Uterus (tissue), 4 donors: ENCODE data around the gene SIN3B. TPM values are rescaled to one million over a fixed set of nuclear protein-coding genes. Genes with fewer than 3 reads are reported as not detected.
A peak's percentile ranks its signal among the peaks of the same experiment; 100 is the strongest.

ENCODE experiments used
- DNase-seq, 2 donors: peaks; one replicate each; pipeline ENCODE4 v3.0.0-alpha.2; 2019 to 2020
- H3K27ac ChIP-seq, 2 donors: fragments of 200-600 bp; sonication (generic); 1 replicate in 1 of 2; 2 replicates in 1 of 2; pipeline ENCODE4 v1.5.1; 2016 to 2018
- H3K27me3 ChIP-seq, 2 donors: fragments of 200-600 bp; sonication (generic); one replicate each; pipeline ENCODE4 v1.5.1; 2018 to 2019; ENCODE audit warnings: control low read depth in 1 of 2
- H3K36me3 ChIP-seq, 2 donors: fragments of 200-600 bp; sonication (generic); one replicate each; pipeline ENCODE4 v1.5.1; 2019; ENCODE audit warnings: control low read depth in 1 of 2
- H3K4me1 ChIP-seq, 2 donors: fragments of 200-600 bp; sonication (generic); one replicate each; pipeline ENCODE4 v1.5.1; 2018 to 2019; ENCODE audit warnings: control low read depth in 1 of 2
- H3K4me3 ChIP-seq, 2 donors: fragments of 200-600 bp; sonication (generic); 1 replicate in 1 of 2; 2 replicates in 1 of 2; pipeline ENCODE4 v1.5.1; 2018 to 2019; ENCODE audit warnings: mild to moderate bottlenecking in 1 of 2
- H3K9me3 ChIP-seq, 2 donors: fragments of 200-600 bp; sonication (generic); one replicate each; pipeline ENCODE4 v1.5.1; 2019; ENCODE audit warnings: control low read depth in 1 of 2
- POLR2A ChIP-seq, 2 donors: fragments of 450-650 bp; IDR thresholded peaks; one replicate each; pipeline ENCODE4 v1.6.1; 2016; ENCODE audit warnings: antibody characterized with exemption in 2 of 2, mild to moderate bottlenecking in 1 of 2, moderate library complexity in 1 of 2
- intact Hi-C: fragments of 100-400 bp; cut with DNase I; formaldehyde crosslinking; loops from one replicate; pipeline ENCODE4 v1.15.1; 2023; ENCODE audit warnings: low total_unique reads
- total RNA-seq, 4 donors: library from RNA; depleted of rRNA in 3 of 4; stranded (reverse); fragments of >200 nt in 3 of 4; gene quantifications; one replicate each; pipeline versions ENCODE4 v1.1.0 to v1.2.4, GENCODE V29; 2014 to 2023
- TF ChIP-seq, protein P1 (sequence below), 4 experiments: fragments of 200-600 bp in 2 of 4; fragments of 450-650 bp in 2 of 4; sonication (generic) in 2 of 4; IDR thresholded peaks; one replicate each; pipeline ENCODE4 v1.5.1; 2016 to 2019; ENCODE audit warnings: antibody characterized with exemption in 4 of 4, mild to moderate bottlenecking in 2 of 4, moderate library complexity in 1 of 4
- donor health status: DM: yes; HTN: yes; CAD: no.

The SIN3B gene
- total RNA-seq, 4 donors from 2014 or later = 21.2 to 149 (median 92.3) TPM

- H3K9me3 ChIP-seq = no peaks in the 10 kb centered on the region
- H3K36me3 ChIP-seq = no peaks in the 10 kb centered on the region
- no peaks in the 10 kb centered on the region for H3K27me3 ChIP-seq
- H3K27ac ChIP-seq = no peak overlapping the region
- intact Hi-C loops = no loop called here
- H3K4me3 ChIP-seq = no peak overlapping the region
- TF ChIP-seq, protein P1, sequence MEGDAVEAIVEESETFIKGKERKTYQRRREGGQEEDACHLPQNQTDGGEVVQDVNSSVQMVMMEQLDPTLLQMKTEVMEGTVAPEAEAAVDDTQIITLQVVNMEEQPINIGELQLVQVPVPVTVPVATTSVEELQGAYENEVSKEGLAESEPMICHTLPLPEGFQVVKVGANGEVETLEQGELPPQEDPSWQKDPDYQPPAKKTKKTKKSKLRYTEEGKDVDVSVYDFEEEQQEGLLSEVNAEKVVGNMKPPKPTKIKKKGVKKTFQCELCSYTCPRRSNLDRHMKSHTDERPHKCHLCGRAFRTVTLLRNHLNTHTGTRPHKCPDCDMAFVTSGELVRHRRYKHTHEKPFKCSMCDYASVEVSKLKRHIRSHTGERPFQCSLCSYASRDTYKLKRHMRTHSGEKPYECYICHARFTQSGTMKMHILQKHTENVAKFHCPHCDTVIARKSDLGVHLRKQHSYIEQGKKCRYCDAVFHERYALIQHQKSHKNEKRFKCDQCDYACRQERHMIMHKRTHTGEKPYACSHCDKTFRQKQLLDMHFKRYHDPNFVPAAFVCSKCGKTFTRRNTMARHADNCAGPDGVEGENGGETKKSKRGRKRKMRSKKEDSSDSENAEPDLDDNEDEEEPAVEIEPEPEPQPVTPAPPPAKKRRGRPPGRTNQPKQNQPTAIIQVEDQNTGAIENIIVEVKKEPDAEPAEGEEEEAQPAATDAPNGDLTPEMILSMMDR (IDR thresholded peaks at IDR 0.05) = no peak
- no peak for TF ChIP-seq POLR2A (IDR thresholded peaks at IDR 0.05)
- H3K4me1 ChIP-seq = peaks cover 5 to 12% of the 10 kb centered on the region in 2 donors
- DNase-seq = no peak
Observed at GRCh38 chr19:16834747-16835146, 5.5 kb downstream of the SIN3B start.

GRCh38 chr19:16836115-16837034 is 7.2 kb downstream of the SIN3B start:
- intact Hi-C loops = no loop called here
- peaks cover 5 to 8% of the 10 kb centered on the region in 2 donors for H3K4me1 ChIP-seq
- peak; percentile 35 to 52 for DNase-seq
- peak overlapping the region; percentile 30 to 60 for H3K27ac ChIP-seq
- no peaks in the 10 kb centered on the region for H3K27me3 ChIP-seq
- H3K4me3 ChIP-seq = no peak overlapping the region
- H3K36me3 ChIP-seq = no peaks in the 10 kb centered on the region
- no peaks in the 10 kb centered on the region for H3K9me3 ChIP-seq
- TF ChIP-seq, protein P1 (IDR thresholded peaks at IDR 0.05) = peak in 3 of 4 experiments; percentile 30 to 38 (median 33)
- TF ChIP-seq POLR2A (IDR thresholded peaks at IDR 0.05) = no peak

DNA sequence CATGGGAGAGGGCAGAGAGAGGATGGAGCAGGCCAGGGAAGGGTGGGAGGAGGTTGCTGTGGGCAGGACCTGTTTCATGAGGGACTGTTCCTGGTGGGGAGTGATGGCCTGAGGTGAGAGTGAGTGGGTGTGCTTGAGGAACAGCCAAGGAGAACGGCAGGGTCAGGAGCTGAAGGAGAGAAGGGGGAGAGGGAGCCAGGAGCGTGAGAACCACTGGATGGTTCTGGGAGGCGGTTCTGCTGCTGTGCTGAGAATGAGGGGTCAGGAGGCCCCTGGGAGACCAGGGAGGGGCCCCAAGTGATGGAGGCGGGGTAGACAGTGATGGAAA is 7.8 kb downstream of the SIN3B start:
- Histone ChIP-seq H3K27me3 (no peaks in the 10 kb centered on the region), H3K9me3 (no peaks in the 10 kb centered on the region), H3K27ac (peak overlapping the region; percentile 30 to 60), H3K4me1 (peaks cover 5 to 8% of the 10 kb centered on the region in 2 donors), H3K36me3 (no peaks in the 10 kb centered on the region), H3K4me3 (no peak overlapping the region)
- DNase-seq = no peak
- TF ChIP-seq POLR2A (IDR thresholded peaks at IDR 0.05) = no peak
- TF ChIP-seq, protein P1 (IDR thresholded peaks at IDR 0.05) = no peak
- intact Hi-C loops = no loop called here

DNA sequence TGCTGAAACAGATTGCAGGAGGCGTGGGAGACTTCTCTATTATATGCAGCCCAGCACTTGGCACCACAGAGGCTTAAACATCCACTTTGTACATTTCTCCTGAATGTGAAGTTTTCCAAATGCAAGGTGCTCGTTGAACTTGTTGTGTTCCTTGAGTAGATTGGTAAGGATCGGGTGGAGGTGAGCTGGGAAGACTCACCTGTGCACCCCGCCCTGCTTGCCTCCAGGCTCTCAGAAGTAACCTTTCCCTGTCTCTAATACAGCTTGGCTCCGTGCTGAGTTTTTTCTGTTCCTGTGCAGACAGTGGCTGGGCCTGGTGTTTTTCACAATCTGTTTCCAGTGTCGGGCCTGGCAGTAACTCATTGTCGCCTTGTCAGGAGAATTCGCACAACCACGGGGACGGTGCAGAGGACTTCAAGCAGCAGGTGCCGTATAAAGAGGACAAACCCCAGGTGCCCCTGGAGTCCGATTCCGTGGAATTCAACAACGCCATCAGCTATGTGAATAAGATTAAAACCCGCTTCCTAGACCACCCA is 12.3 kb downstream of the SIN3B start:
- Histone ChIP-seq H3K4me1 (peaks cover 0 to 5% of the 10 kb centered on the region in 2 donors), H3K27ac (no peak overlapping the region), H3K4me3 (no peak overlapping the region), H3K27me3 (no peaks in the 10 kb centered on the region), H3K36me3 (no peaks in the 10 kb centered on the region), H3K9me3 (no peaks in the 10 kb centered on the region)
- intact Hi-C loops = loop anchor here (10.0 kb wide), 1 partner anchor 67 kb away; no protein-coding TSS in a partner anchor
- TF ChIP-seq POLR2A (IDR thresholded peaks at IDR 0.05) = no peak
- TF ChIP-seq, protein P1 (IDR thresholded peaks at IDR 0.05) = no peak
- no peak for DNase-seq

DNA sequence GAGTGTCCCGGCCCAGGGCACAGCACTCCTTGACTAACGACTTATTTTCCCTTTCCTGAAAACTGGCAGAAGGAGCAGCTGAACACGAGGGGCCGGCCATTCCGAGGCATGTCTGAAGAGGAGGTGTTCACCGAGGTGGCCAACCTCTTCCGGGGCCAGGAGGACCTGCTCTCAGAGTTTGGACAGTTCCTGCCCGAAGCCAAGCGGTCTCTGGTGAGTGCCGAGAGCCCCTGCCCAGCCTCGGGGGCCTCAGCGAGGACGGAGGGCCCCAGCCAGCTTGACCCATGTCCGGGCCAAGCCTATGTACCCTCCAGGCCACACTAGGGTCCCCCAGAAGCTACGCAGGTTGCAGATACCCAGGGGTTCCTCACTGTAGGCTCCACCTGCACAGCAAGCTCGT is 17.7 kb downstream of the SIN3B start:
- Histone ChIP-seq H3K27ac (no peak overlapping the region), H3K9me3 (no peaks in the 10 kb centered on the region), H3K36me3 (no peaks in the 10 kb centered on the region), H3K27me3 (no peaks in the 10 kb centered on the region), H3K4me1 (no peaks in the 10 kb centered on the region), H3K4me3 (no peak overlapping the region)
- intact Hi-C loops = loop anchor here (10.0 kb wide), 1 partner anchor 72 kb away; no protein-coding TSS in a partner anchor
- TF ChIP-seq POLR2A (IDR thresholded peaks at IDR 0.05) = no peak
- TF ChIP-seq, protein P1 (IDR thresholded peaks at IDR 0.05) = no peak
- no peak for DNase-seq
